H1 (cell line): Measurements from ENCODE around the gene STARD7. TPM values are rescaled to one million over a fixed set of nuclear protein-coding genes. Genes with fewer than 3 reads are reported as not detected.

Experiments used
- CTCF ChIA-PET: fragments of 300-600 bp; sonication (Branson Sonifier 250); formaldehyde crosslinking; loops from one replicate; lab custom pipeline; 2021; ENCODE audit not compliant: partially characterized antibody; lab: Charles Lee
- POLR2A ChIA-PET: fragments of 300-600 bp; sonication (Branson Sonifier 250); formaldehyde crosslinking; loops from one replicate; lab custom pipeline; 2021; ENCODE audit warnings: inconsistent platforms; ENCODE audit not compliant: partially characterized antibody; lab: Charles Lee
- DNase-seq, 2 experiments: peaks; one replicate each; pipeline versions ENCODE4 v3.0.0 to v3.0.0-alpha.2; 2010 to 2022; ENCODE audit warnings: low spot score in 2 of 2, low read depth in 1 of 2, mixed read lengths in 1 of 2
- FAIRE-seq: peaks from 2 replicates; lab custom pipeline; 2011; peaks lifted over from hg19 to GRCh38; lab: Jason Lieb, UNC
- H2AFZ ChIP-seq: 2 replicates; pipeline ENCODE4 v1.8.1; 2012; ENCODE audit warnings: low read length, inconsistent platforms
- H2AK5ac ChIP-seq: 2 replicates; pipeline ENCODE4 v1.6.1; 2013; ENCODE audit warnings: low read depth, low read length
- H2BK120ac ChIP-seq: replicated peaks from 2 replicates; pipeline ENCODE3; 2013; ENCODE audit warnings: low read depth, low read length, inconsistent platforms
- H2BK12ac ChIP-seq: 2 replicates; pipeline ENCODE4 v1.6.1; 2013; ENCODE audit warnings: low read depth, low read length
- H2BK15ac ChIP-seq: 2 replicates; pipeline ENCODE4 v1.6.1; 2013; ENCODE audit warnings: low read length
- H2BK20ac ChIP-seq: 2 replicates; pipeline ENCODE4 v1.6.1; 2013; ENCODE audit warnings: low read length
- H2BK5ac ChIP-seq: 2 replicates; pipeline ENCODE4 v1.6.1; 2013; ENCODE audit warnings: low read depth, low read length
- H3K14ac ChIP-seq: 2 replicates; pipeline ENCODE4 v1.6.1; 2013; ENCODE audit warnings: inconsistent platforms; ENCODE audit not compliant: insufficient read length
- H3K18ac ChIP-seq: 2 replicates; pipeline ENCODE4 v1.6.1; 2013; ENCODE audit warnings: low read length; ENCODE audit errors: extremely low read depth
- H3K23ac ChIP-seq: 2 replicates; pipeline ENCODE4 v1.6.1; 2013; ENCODE audit warnings: inconsistent platforms; ENCODE audit not compliant: insufficient read length
- H3K23me2 ChIP-seq: 2 replicates; pipeline ENCODE4 v1.6.1; 2013; ENCODE audit warnings: low read depth, low read length
- H3K27ac ChIP-seq: 2 replicates; pipeline ENCODE4 v1.6.1; 2011; ENCODE audit warnings: low read depth, low read length, inconsistent platforms
- H3K27me3 ChIP-seq, 4 experiments: replicated peaks in 1 of 4; 1 replicate in 1 of 4; 2 replicates in 3 of 4; pipeline versions ENCODE4 v1.6.1 to v1.8.1; 2011 to 2013; ENCODE audit warnings: low read length in 3 of 4, mild to moderate bottlenecking in 3 of 4, inconsistent platforms in 2 of 4, mixed read lengths in 2 of 4, moderate library complexity in 1 of 4; ENCODE audit not compliant: control insufficient read depth in 3 of 4, insufficient read depth in 3 of 4; ENCODE audit errors: extremely low read depth in 1 of 4
- H3K36me3 ChIP-seq, 4 experiments: 2 replicates each; pipeline versions ENCODE4 v1.6.1 to v1.8.1; 2011 to 2013; ENCODE audit warnings: mild to moderate bottlenecking in 4 of 4, low read length in 3 of 4, moderate library complexity in 2 of 4, control low read depth in 1 of 4, inconsistent platforms in 1 of 4; ENCODE audit not compliant: insufficient read depth in 4 of 4, control insufficient read depth in 2 of 4
- H3K4ac ChIP-seq: replicated peaks from 2 replicates; pipeline ENCODE3; 2013; ENCODE audit warnings: low read length, low read depth, mixed read lengths, inconsistent platforms; ENCODE audit not compliant: insufficient read length
- H3K4me1 ChIP-seq, 4 experiments: replicated peaks in 1 of 4; 1 replicate in 1 of 4; 2 replicates in 3 of 4; pipeline versions ENCODE4 v1.6.1 to v1.8.1; 2011 to 2013; ENCODE audit warnings: low read length in 3 of 4, inconsistent platforms in 2 of 4, mixed read lengths in 1 of 4; ENCODE audit not compliant: insufficient read depth in 4 of 4, control insufficient read depth in 3 of 4
- H3K4me2 ChIP-seq, 2 experiments: 2 replicates each; pipeline versions ENCODE4 v1.6.1 to v1.8.1; 2011 to 2013; ENCODE audit warnings: low read depth in 2 of 2, low read length in 2 of 2, control low read depth in 1 of 2, inconsistent platforms in 1 of 2, mild to moderate bottlenecking in 1 of 2; ENCODE audit not compliant: insufficient read depth in 1 of 2
- H3K4me3 ChIP-seq, 4 experiments: fragments of 200-600, 300-600 bp in 1 of 4; sonication (generic), shearing (Covaris generic), sonication (Bioruptor Twin) in 1 of 4; 2 replicates each; pipeline versions ENCODE4 v1.5.1 to v1.8.1; 2011 to 2016; ENCODE audit warnings: low read length in 4 of 4, low read depth in 3 of 4, control low read depth in 2 of 4, inconsistent platforms in 2 of 4, mild to moderate bottlenecking in 2 of 4, mixed read lengths in 1 of 4, moderate library complexity in 1 of 4; ENCODE audit not compliant: insufficient read depth in 2 of 4; ENCODE audit errors: extremely low read depth in 1 of 4
- H3K56ac ChIP-seq: replicated peaks from 2 replicates; pipeline ENCODE3; 2013; ENCODE audit warnings: low read depth, mild to moderate bottlenecking, mixed read lengths, low read length, inconsistent platforms; ENCODE audit not compliant: insufficient read length
- H3K79me1 ChIP-seq: 2 replicates; pipeline ENCODE4 v1.6.1; 2013; ENCODE audit warnings: low read depth, low read length, control low read depth
- H3K79me2 ChIP-seq, 2 experiments: 2 replicates each; pipeline versions ENCODE4 v1.6.1 to v1.8.1; 2012 to 2013; ENCODE audit warnings: low read length in 2 of 2, mild to moderate bottlenecking in 2 of 2, inconsistent platforms in 1 of 2; ENCODE audit not compliant: insufficient read depth in 2 of 2, control insufficient read depth in 1 of 2
- H3K9ac ChIP-seq, 4 experiments: replicated peaks in 1 of 4; 1 replicate in 1 of 4; 2 replicates in 3 of 4; pipeline versions ENCODE4 v1.6.1 to v1.8.1; 2011 to 2013; ENCODE audit warnings: low read depth in 3 of 4, low read length in 3 of 4, control low read depth in 2 of 4, mild to moderate bottlenecking in 2 of 4, moderate library complexity in 2 of 4, inconsistent platforms in 1 of 4; ENCODE audit errors: extremely low read depth in 1 of 4
- H3K9me3 ChIP-seq, 2 experiments: 2 replicates each; pipeline versions ENCODE4 v1.6.1 to v1.8.1; 2012 to 2013; ENCODE audit warnings: mild to moderate bottlenecking in 2 of 2, moderate library complexity in 2 of 2, control low read depth in 1 of 2, inconsistent platforms in 1 of 2, low read depth in 1 of 2, low read length in 1 of 2, mixed read lengths in 1 of 2; ENCODE audit not compliant: insufficient read depth in 2 of 2
- H4K20me1 ChIP-seq, 2 experiments: replicated peaks in 1 of 2; 2 replicates each; pipeline versions ENCODE3 to v1.8.1; 2011 to 2013; ENCODE audit warnings: inconsistent platforms in 2 of 2, low read length in 2 of 2, mild to moderate bottlenecking in 1 of 2; ENCODE audit not compliant: insufficient read depth in 2 of 2, control insufficient read depth in 1 of 2
- H4K5ac ChIP-seq: 2 replicates; pipeline ENCODE4 v1.6.1; 2013; ENCODE audit warnings: low read length, low read depth, mixed read lengths, inconsistent platforms; ENCODE audit not compliant: insufficient read length
- H4K8ac ChIP-seq: 2 replicates; pipeline ENCODE4 v1.8.0; 2013; ENCODE audit warnings: mild to moderate bottlenecking, moderate library complexity, low read length, inconsistent platforms; ENCODE audit not compliant: insufficient read depth; ENCODE audit errors: extremely low read depth
- H4K91ac ChIP-seq: replicated peaks from 2 replicates; pipeline ENCODE3; 2013; ENCODE audit warnings: low read length, mixed read lengths, inconsistent platforms; ENCODE audit not compliant: insufficient read length
- CBX8 ChIP-seq: fragments of 300-800, 300-1000 bp; sonication (generic); IDR thresholded peaks from 2 replicates; pipeline ENCODE4 v1.7.1; 2016; ENCODE audit warnings: low read depth, low read length, borderline replicate concordance
- E2F6 ChIP-seq: IDR thresholded peaks from 2 replicates; pipeline ENCODE4 v1.6.1; 2012; ENCODE audit warnings: inconsistent platforms
- HDAC6 ChIP-seq: IDR thresholded peaks from one replicate; pipeline ENCODE4 v1.7.1; 2012; ENCODE audit warnings: low read depth, mild to moderate bottlenecking, inconsistent platforms, low read length, moderate library complexity
- KDM1A ChIP-seq: fragments of 200-600, 300-600 bp; sonication (generic); IDR thresholded peaks from 2 replicates; pipeline ENCODE4 v1.7.1; 2016; ENCODE audit warnings: mild to moderate bottlenecking, low read length, borderline replicate concordance
- KDM4A ChIP-seq: IDR thresholded peaks from one replicate; pipeline ENCODE4 v1.7.1; 2012; ENCODE audit warnings: low read depth, mild to moderate bottlenecking, moderate library complexity, low read length, inconsistent platforms; ENCODE audit not compliant: severe bottlenecking
- KDM5A ChIP-seq: fragments of 200-600 bp; IDR thresholded peaks from 2 replicates; pipeline ENCODE4 v1.7.1; 2012; ENCODE audit warnings: mild to moderate bottlenecking, low read length, inconsistent platforms, mixed read lengths
- MAFK ChIP-seq: IDR thresholded peaks from 2 replicates; pipeline ENCODE4 v1.6.1; 2012; ENCODE audit warnings: low read depth, mild to moderate bottlenecking, improper control_type of control experiment, low read length
- SIX5 ChIP-seq: IDR thresholded peaks from 2 replicates; pipeline ENCODE4 v1.6.1; 2011; ENCODE audit warnings: mild to moderate bottlenecking, low read depth, low read length
- SRF ChIP-seq: IDR thresholded peaks from 2 replicates; pipeline ENCODE4 v1.6.1; 2011; ENCODE audit warnings: mild to moderate bottlenecking, low read depth, low read length, moderate library complexity
- TEAD4 ChIP-seq: IDR thresholded peaks from 2 replicates; pipeline ENCODE4 v1.6.1; 2012; ENCODE audit warnings: low read depth, low read length, inconsistent platforms, mixed read lengths
- USF2 ChIP-seq: IDR thresholded peaks from 2 replicates; pipeline ENCODE4 v1.6.1; 2011; ENCODE audit warnings: low read length, improper control_type of control experiment
- YY1 ChIP-seq: IDR thresholded peaks from 2 replicates; pipeline ENCODE4 v1.6.1; 2011; ENCODE audit warnings: low read depth, mild to moderate bottlenecking, low read length
- whole genome bisulfite sequencing, 2 experiments: shearing (Covaris generic) in 1 of 2; methylation state at CpG; one replicate each; pipeline versions ENCODE4 v1.1.6 to v1.1.7; 2013 to 2015; ENCODE audit warnings: low lambda C conversion rate in 2 of 2, mixed read lengths in 2 of 2, inconsistent platforms in 1 of 2, low coverage in 1 of 2, missing lambda C conversion rate in 1 of 2; ENCODE audit not compliant: insufficient replicate concordance in 2 of 2, insufficient coverage in 1 of 2, insufficient read length in 1 of 2; ENCODE audit errors: extremely low coverage in 1 of 2, missing lambda C conversion rate in 1 of 2; 5-methylcytosine and 5-hydroxymethylcytosine counted together
- polyA plus RNA-seq, 7 experiments: library from polyadenylated mRNA; depleted of rRNA in 3 of 7; stranded (reverse) in 5 of 7; unstranded in 2 of 7; fragments of >200 nt in 5 of 7; fragments of 200-250 nt in 2 of 7; gene quantifications; 1 replicate in 5 of 7; 2 replicates in 1 of 7; 4 replicates in 1 of 7; pipeline versions ENCODE4 v1.2.1 to v1.2.3, GENCODE V29; 2011 to 2013; ENCODE audit warnings: missing spikeins in 2 of 7, mixed read lengths in 2 of 7
- total RNA-seq: library from RNA; stranded (reverse); fragmentation: NEBNext Ultra II Directional; extraction: Animal tissue kit (Norgen Biotek cat#: 25700); gene quantifications from 2 replicates; pipeline ENCODE4 v1.2.1, GENCODE V29; 2021

Gene STARD7
- total and polyA plus RNA-seq, 2 of the 8 experiments (the other 6 are each of a cell fraction or from before 2014, with no cell fraction given): 89.1 to 200 TPM

DNA sequence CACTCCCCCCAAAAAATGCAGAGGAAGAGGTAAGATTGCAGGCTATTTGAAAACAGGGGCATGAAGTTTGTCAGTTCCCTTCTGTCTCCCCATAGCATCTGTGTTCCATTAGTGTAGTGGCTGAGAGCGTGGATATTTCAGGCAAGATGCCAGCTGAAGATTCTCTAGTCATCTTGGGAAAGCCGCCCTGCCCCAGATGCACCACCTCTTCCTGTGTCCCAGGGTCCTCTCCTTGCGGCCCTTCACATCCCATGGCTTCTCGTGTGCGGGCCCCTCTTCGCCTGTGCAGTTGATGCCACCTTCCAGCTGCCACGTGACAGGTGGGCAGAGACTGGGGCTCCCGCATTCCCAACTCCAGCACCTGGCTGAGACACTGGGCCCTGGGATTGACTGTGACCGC is 41.0 kb upstream of the STARD7 start:
- ChIA-PET POLR2A (interaction anchor here (0.9 to 4.3 kb wide), 3 partner anchors 11 to 47 kb away, joined by 4 to 16 read pairs (median 6); no protein-coding TSS in a partner anchor), CTCF (interaction anchor here (0.9 to 1.1 kb wide), 2 partner anchors 8 to 11 kb away, joined by 3 read pairs; no protein-coding TSS in a partner anchor)
- Histone ChIP-seq H2BK5ac (no peak overlapping the region), H2AFZ (no peak overlapping the region), H2BK15ac (no peak overlapping the region), H2BK20ac (no peak overlapping the region), H3K56ac (no peak overlapping the region), H3K14ac (no peak overlapping the region), H3K79me1 (peaks cover 2% of the 10 kb centered on the region; the same call in 1 of the 2 replicates), H3K79me2 (no peaks in the 10 kb centered on the region), H3K4me2 (no peak overlapping the region), H4K5ac (no peak overlapping the region), H3K23ac (no peak overlapping the region), H3K23me2 (no peaks in the 10 kb centered on the region), H4K20me1 (peaks cover 1 to 3% of the 10 kb centered on the region in 2 experiments), H3K9me3 (no peaks in the 10 kb centered on the region), H3K4me3 (no peak overlapping the region), H3K4ac (no peak overlapping the region), H2BK120ac (no peak overlapping the region), H3K4me1 (no peaks in the 10 kb centered on the region), H3K27ac (no peak overlapping the region), H3K18ac (no peak overlapping the region), H3K27me3 (no peaks in the 10 kb centered on the region), H2AK5ac (no peak overlapping the region), H3K9ac (no peak overlapping the region), H2BK12ac (no peak overlapping the region), H4K91ac (no peak overlapping the region), H4K8ac (no peak overlapping the region; the same call in 1 of the 2 replicates), H3K36me3 (peaks cover 3 to 11% (median 5%) of the 10 kb centered on the region in 4 experiments; a peak in 5 of 8 replicates)
- TF ChIP-seq KDM5A: no peak
- TF ChIP-seq CBX8: no peak
- TF ChIP-seq YY1: no peak
- no peak for TF ChIP-seq USF2
- no peak for TF ChIP-seq TEAD4
- TF ChIP-seq SRF: no peak
- no peak for TF ChIP-seq SIX5
- TF ChIP-seq KDM4A: no peak
- no peak for TF ChIP-seq MAFK
- no peak for TF ChIP-seq E2F6
- no peak for TF ChIP-seq HDAC6
- TF ChIP-seq KDM1A: no peak
- DNase-seq (no peak), FAIRE-seq (no peak)
- WGBS, 2 experiments: 86% methylated on average over 9 of the region's 9 CpGs; no CpG with 5 or more reads in 1 of the 2 experiments
